ENCODE data around the gene VAV3. TPM values are rescaled to one million over a fixed set of nuclear protein-coding genes. Genes with fewer than 3 reads are reported as not detected.

The VAV3 gene
- total and polyA plus RNA-seq, 2 of the 8 experiments (the other 6 are each of a cell fraction or from before 2014, with no cell fraction given): 2.9 to 7.9 TPM

DNA sequence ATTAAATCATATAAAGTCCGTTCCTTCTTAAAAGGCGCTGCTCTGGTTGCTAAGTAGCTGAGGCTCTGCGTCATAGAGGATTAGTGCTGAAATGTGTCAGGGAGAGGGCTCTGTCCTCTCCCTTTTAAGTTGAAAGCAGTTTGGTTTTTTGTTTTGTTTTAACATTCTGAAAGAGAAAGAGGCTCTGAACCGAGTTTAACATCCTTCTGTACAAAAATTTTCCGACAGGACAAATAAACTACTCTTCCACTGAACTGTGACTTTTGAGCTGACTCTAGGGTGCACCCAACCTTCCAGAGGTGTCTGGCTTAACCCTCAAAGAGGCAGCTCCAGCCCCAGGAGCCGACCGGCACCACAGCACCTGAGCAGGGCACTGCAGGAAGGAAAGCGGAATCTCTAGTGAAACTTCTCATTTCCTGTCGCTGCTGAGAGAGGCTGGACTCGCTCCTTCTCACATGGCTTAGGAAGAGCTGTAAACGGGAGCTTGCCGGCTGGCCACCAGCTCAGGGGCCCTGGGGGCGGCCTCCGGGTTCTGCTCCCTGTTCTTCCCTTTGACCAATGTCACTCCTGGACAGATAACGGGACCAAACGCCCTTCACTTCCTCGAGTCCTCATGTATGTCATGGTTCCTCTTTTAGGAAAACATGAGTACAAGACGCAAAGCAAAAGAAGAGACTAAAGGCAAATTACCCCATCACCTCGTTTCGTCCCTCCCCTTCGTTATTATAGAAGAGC lies 1.2 kb downstream of the VAV3 start:
- Histone ChIP-seq H2BK5ac (ENCODE audit: low read depth, low read length) (no peak overlapping the region; the same call in 1 of the 2 replicates), H2AK5ac (ENCODE audit: low read depth, low read length) (no peak overlapping the region; the same call in 1 of the 2 replicates), H3K79me1 (ENCODE audit: low read depth, low read length) (no peaks in the 10 kb centered on the region), H3K36me3 (ENCODE audit: control insufficient read depth in 2 of 4, insufficient read depth in 4 of 4, low read length in 3 of 4) (no peaks in the 10 kb centered on the region), H3K14ac (ENCODE audit: insufficient read length) (no peak overlapping the region), H3K9ac (replicated peaks in 1 of 4; ENCODE audit: extremely low read depth in 1 of 4, low read depth in 3 of 4, low read length in 3 of 4) (peak overlapping the region in 2 of 4 experiments; percentile 63 to 64; a peak in 3 of 7 replicates), H4K20me1 (replicated peaks in 1 of 2; ENCODE audit: control insufficient read depth in 1 of 2, insufficient read depth in 2 of 2, low read length in 2 of 2) (peaks cover 0 to 2% of the 10 kb centered on the region in 2 experiments), H3K9me3 (ENCODE audit: insufficient read depth in 2 of 2, low read depth in 1 of 2, low read length in 1 of 2) (no peaks in the 10 kb centered on the region), H3K4me2 (ENCODE audit: insufficient read depth in 1 of 2, low read depth in 2 of 2, low read length in 2 of 2) (peak overlapping the region; percentile 93 to 99), H3K18ac (ENCODE audit: extremely low read depth, low read length) (peak overlapping the region; percentile 78; the same call in 1 of the 2 replicates), H3K27ac (ENCODE audit: low read depth, low read length) (no peak overlapping the region), H3K79me2 (ENCODE audit: control insufficient read depth in 1 of 2, insufficient read depth in 2 of 2, low read length in 2 of 2) (peaks cover 0 to 13% of the 10 kb centered on the region in 2 experiments; a peak in 1 of 4 replicates), H2BK12ac (ENCODE audit: low read depth, low read length) (peak overlapping the region; percentile 92), H3K27me3 (replicated peaks in 1 of 4; ENCODE audit: control insufficient read depth in 3 of 4, extremely low read depth in 1 of 4, insufficient read depth in 3 of 4, low read length in 3 of 4) (peaks cover 0 to 16% (median 9%) of the 10 kb centered on the region in 4 experiments; a peak in 6 of 7 replicates), H4K91ac (replicated peaks; ENCODE audit: insufficient read length, low read length) (no peak overlapping the region), H4K8ac (ENCODE audit: extremely low read depth, insufficient read depth, low read length) (no peak overlapping the region), H3K4me3 (ENCODE audit: extremely low read depth in 1 of 4, insufficient read depth in 2 of 4, low read depth in 3 of 4, low read length in 4 of 4) (peak overlapping the region; percentile 75 to 88 (median 82)), H3K23me2 (ENCODE audit: low read depth, low read length) (peaks cover 14% of the 10 kb centered on the region), H2BK120ac (replicated peaks; ENCODE audit: low read depth, low read length) (no peak overlapping the region), H2BK15ac (ENCODE audit: low read length) (no peak overlapping the region), H4K5ac (ENCODE audit: insufficient read length, low read depth, low read length) (no peak overlapping the region), H2BK20ac (ENCODE audit: low read length) (no peak overlapping the region), H3K56ac (replicated peaks; ENCODE audit: insufficient read length, low read depth, low read length) (no peak overlapping the region), H2AFZ (ENCODE audit: low read length) (peak overlapping the region; percentile 99; the same call in 1 of the 2 replicates), H3K4ac (replicated peaks; ENCODE audit: insufficient read length, low read depth, low read length) (no peak overlapping the region), H3K23ac (ENCODE audit: insufficient read length) (no peak overlapping the region), H3K4me1 (replicated peaks in 1 of 4; ENCODE audit: control insufficient read depth in 3 of 4, insufficient read depth in 4 of 4, low read length in 3 of 4) (peaks cover 0 to 6% (median 0%) of the 10 kb centered on the region in 4 experiments; a peak in 1 of 7 replicates)
- ChIA-PET CTCF (ENCODE audit: partially characterized antibody) (interaction anchor here (0.8 to 2.2 kb wide), 11 partner anchors 18 to 205 kb away, joined by 3 to 11 read pairs (median 4); no protein-coding TSS in a partner anchor), POLR2A (ENCODE audit: partially characterized antibody) (interaction anchor here (0.9 to 1.8 kb wide), 3 partner anchors 19 to 161 kb away, joined by 3 to 5 read pairs (median 5); no protein-coding TSS in a partner anchor)
- DNase-seq (ENCODE audit: low read depth in 1 of 2, low spot score in 2 of 2) (peak in 1 of 2 experiments; percentile 57), FAIRE-seq (no peak)
- WGBS, 2 experiments (ENCODE audit: extremely low coverage in 1 of 2, insufficient coverage in 1 of 2, insufficient read length in 1 of 2, insufficient replicate concordance in 2 of 2, low coverage in 1 of 2, low lambda C conversion rate in 2 of 2, missing lambda C conversion rate in 1 of 2): 12% methylated on average over 21 of the region's 21 CpGs; no CpG with 5 or more reads in 1 of the 2 experiments
- peak; percentile 41; the same call in 1 of the 2 replicates for TF ChIP-seq SUZ12 (IDR thresholded peaks at IDR 0.05; ENCODE audit: low read length)
- 0 out of 2 replicates have a peak, but pooled peaks have one; percentile 39 for TF ChIP-seq TAF1 (IDR thresholded peaks at IDR 0.05; ENCODE audit: low read depth, low read length)
- no peak for TF ChIP-seq NRF1 (IDR thresholded peaks at IDR 0.05; ENCODE audit: low read depth, low read length)
- TF ChIP-seq, protein P1, sequence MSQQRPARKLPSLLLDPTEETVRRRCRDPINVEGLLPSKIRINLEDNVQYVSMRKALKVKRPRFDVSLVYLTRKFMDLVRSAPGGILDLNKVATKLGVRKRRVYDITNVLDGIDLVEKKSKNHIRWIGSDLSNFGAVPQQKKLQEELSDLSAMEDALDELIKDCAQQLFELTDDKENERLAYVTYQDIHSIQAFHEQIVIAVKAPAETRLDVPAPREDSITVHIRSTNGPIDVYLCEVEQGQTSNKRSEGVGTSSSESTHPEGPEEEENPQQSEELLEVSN (IDR thresholded peaks at IDR 0.05): 0 out of 2 replicates have a peak, but pooled peaks have one; percentile 29
- TF ChIP-seq POLR2A (IDR thresholded peaks at IDR 0.05; ENCODE audit: control extremely low read depth in 1 of 2, low read depth in 2 of 2, low read length in 2 of 2): peak in 1 of 2 experiments; percentile 36; a peak in 1 of 3 replicates
